ENCODE data around the gene CMIP. TPM values are rescaled to one million over a fixed set of nuclear protein-coding genes. Genes with fewer than 3 reads are reported as not detected.

Gene CMIP
- total RNA-seq, 4 donors from 2014 or later, result 15.5 to 65.9 (median 20.2) TPM

DNA sequence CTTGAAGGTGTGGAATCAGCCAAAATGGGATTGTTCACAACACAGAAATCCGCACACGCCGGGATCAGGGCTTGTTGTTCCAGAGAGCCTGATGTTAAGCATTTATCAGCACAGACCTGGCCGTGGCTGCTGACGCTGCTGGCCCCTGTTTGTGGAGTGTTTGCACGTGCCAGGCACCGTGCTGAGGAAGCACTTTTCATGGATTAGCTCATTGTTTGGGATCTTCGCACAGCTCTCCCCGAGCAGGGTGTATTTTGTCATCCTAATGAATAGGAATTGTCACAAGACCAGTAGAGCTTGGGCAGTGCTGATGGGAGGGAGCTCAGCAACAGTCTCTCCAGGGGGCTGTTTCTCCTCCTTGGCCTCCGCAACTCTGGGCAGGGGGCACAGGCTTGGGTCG lies 174.1 kb downstream of the CMIP start:
- intact Hi-C loops (cut with DNase I), result no loop called here
- H3K36me3 ChIP-seq, result no peaks in the 10 kb centered on the region

DNA sequence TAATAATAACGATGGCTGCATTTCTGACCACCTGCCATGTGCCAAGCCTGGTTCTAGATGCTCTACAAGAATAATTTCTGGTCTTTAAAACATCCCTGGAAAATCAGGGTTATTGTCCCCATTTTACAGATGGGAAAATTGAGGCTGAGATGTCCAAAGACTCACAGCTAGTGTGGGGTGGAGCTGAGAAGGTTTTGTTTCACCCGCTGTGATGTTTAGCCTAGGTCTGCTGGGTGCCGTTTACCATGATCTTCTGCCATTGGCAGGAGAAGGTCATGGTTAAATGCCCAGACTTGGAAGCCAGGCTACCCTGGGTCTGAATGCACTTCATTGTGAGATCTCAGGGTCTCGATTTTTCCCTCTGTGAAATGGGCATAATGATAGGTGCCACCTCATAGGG lies 175.4 kb downstream of the CMIP start:
- TF ChIP-seq, protein P1, sequence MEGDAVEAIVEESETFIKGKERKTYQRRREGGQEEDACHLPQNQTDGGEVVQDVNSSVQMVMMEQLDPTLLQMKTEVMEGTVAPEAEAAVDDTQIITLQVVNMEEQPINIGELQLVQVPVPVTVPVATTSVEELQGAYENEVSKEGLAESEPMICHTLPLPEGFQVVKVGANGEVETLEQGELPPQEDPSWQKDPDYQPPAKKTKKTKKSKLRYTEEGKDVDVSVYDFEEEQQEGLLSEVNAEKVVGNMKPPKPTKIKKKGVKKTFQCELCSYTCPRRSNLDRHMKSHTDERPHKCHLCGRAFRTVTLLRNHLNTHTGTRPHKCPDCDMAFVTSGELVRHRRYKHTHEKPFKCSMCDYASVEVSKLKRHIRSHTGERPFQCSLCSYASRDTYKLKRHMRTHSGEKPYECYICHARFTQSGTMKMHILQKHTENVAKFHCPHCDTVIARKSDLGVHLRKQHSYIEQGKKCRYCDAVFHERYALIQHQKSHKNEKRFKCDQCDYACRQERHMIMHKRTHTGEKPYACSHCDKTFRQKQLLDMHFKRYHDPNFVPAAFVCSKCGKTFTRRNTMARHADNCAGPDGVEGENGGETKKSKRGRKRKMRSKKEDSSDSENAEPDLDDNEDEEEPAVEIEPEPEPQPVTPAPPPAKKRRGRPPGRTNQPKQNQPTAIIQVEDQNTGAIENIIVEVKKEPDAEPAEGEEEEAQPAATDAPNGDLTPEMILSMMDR (IDR thresholded peaks at IDR 0.05), result no peak
- TF ChIP-seq POLR2A (IDR thresholded peaks at IDR 0.05), result no peak
- no peak for DNase-seq
- intact Hi-C loops (cut with DNase I), result loop anchor here (2.0 kb wide), 1 partner anchor 105 kb away; no protein-coding TSS in a partner anchor
- no peaks in the 10 kb centered on the region for H3K27me3 ChIP-seq
- 91 to 93% methylated on average over 4 of the region's 4 CpGs for WGBS, 2 donors
- H3K4me3 ChIP-seq (replicated peaks in 1 of 3), result no peak overlapping the region
- no peaks in the 10 kb centered on the region for H3K9me3 ChIP-seq
- no peaks in the 10 kb centered on the region for H3K36me3 ChIP-seq
- H3K27ac ChIP-seq, result no peak overlapping the region
- peaks cover 4 to 15% of the 10 kb centered on the region in 2 donors for H3K4me1 ChIP-seq

More for the DNA sequence above, 174.1 kb downstream of the CMIP start:
- 70 to 79% methylated on average over 6 to 9 of the region's 11 CpGs for WGBS, 2 donors
- H3K4me1 ChIP-seq, result peaks cover 0 to 14% of the 10 kb centered on the region in 2 donors
- no peak overlapping the region for H3K4me3 ChIP-seq (replicated peaks in 1 of 3)
- no peak overlapping the region for H3K27ac ChIP-seq
- no peaks in the 10 kb centered on the region for H3K9me3 ChIP-seq
- TF ChIP-seq POLR2A (IDR thresholded peaks at IDR 0.05), result no peak
- TF ChIP-seq, protein P1 (IDR thresholded peaks at IDR 0.05), result no peak
- no peaks in the 10 kb centered on the region for H3K27me3 ChIP-seq
- no peak for DNase-seq

DNA sequence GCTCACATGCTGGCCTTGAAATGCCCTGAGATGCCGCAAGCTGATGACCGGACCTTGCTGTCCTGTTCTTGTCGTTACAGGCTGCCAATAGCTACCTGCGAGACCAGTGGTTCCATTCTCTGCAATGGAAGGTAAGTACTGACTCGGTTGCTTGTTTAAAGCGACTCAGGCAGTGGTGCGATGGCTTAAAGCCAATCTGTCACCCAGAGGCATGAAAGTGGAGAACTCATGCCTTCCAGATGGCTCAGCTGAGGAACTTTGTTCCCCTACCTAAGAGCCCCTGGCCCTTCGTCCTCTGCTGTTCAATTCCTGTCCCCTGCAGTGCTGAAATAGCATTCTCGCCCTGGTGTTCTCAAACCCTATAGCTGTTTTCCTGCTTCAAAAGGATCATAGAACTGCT lies 176.2 kb downstream of the CMIP start:
- TF ChIP-seq POLR2A (IDR thresholded peaks at IDR 0.05), result no peak
- TF ChIP-seq, protein P1 (IDR thresholded peaks at IDR 0.05), result no peak
- DNase-seq, result no peak
- 88 to 89% methylated on average over 9 of the region's 9 CpGs for WGBS, 2 donors
- Histone ChIP-seq H3K4me3 (replicated peaks in 1 of 3) (no peak overlapping the region), H3K36me3 (no peaks in the 10 kb centered on the region), H3K9me3 (no peaks in the 10 kb centered on the region), H3K27ac (no peak overlapping the region), H3K4me1 (peaks cover 12 to 23% of the 10 kb centered on the region in 2 donors), H3K27me3 (no peaks in the 10 kb centered on the region)
- intact Hi-C loops (cut with DNase I), result loop anchor here (2.0 kb wide), 1 partner anchor 104 kb away; no protein-coding TSS in a partner anchor

DNA sequence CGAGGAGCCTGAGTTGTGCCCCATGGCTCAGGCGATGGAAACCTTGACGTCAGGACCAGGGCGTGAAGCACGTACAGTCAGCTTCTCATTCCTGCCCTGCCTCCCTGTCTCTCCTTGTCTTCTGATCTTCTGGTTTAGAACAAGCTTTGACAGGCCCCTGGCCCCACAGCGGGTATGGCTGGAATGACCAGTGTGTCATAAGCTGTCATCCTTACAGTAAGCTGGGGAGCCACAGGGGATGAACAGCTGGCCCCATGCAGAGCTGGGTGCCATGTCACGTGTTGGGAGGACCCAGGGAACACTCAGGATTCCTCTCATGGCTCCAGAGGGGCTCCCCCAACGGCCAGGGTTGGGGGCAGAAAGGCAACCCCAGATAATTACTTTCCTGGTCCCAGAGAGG lies 176.9 kb downstream of the CMIP start:
- H3K4me1 ChIP-seq, result peaks cover 16 to 26% of the 10 kb centered on the region in 2 donors
- TF ChIP-seq POLR2A (IDR thresholded peaks at IDR 0.05), result no peak
- TF ChIP-seq, protein P1 (IDR thresholded peaks at IDR 0.05), result no peak
- no peaks in the 10 kb centered on the region for H3K36me3 ChIP-seq
- H3K27ac ChIP-seq, result no peak overlapping the region
- no peak overlapping the region for H3K4me3 ChIP-seq (replicated peaks in 1 of 3)
- 83 to 89% methylated on average over 7 to 8 of the region's 8 CpGs for WGBS, 2 donors
- no peak for DNase-seq
- H3K27me3 ChIP-seq, result no peaks in the 10 kb centered on the region
- intact Hi-C loops (cut with DNase I), result loop anchor here (2.0 kb wide), 1 partner anchor 103 kb away; no protein-coding TSS in a partner anchor
- no peaks in the 10 kb centered on the region for H3K9me3 ChIP-seq

DNA sequence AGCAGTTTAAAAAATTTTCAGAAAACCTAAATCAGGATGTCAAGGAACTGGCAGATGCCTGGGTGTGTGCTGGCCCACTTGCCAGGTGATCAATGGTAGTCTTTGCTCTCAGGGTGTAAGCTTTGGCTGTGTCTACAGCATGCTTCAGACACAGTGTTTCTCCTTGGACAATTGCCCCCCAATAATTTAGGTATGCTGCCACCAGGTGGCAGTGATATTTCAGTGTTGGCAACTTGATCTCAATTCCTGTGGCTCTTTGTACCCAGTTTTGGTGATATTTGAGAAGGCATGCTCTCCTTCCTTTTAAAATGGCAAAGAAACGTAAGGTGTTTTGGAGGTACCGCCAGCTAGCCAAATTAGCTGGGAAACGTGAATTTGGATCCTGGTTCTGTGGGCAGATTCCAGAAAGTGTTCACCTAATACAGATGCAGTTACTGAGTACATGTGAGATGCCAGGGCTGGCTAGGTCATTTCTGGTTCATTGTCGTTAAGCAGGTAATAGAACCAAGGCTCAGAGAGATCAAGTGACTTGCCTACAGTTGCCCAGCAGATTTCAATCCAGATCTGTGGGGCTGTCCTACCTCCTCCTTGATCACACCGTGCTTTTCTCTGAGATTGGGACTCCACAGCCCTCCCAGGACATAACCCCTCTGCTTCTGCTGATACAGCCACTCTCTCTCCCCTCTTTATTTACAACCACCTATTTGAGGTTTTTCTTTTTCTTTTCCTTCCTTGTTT lies 178.9 kb downstream of the CMIP start:
- Histone ChIP-seq H3K9me3 (no peaks in the 10 kb centered on the region), H3K27me3 (no peaks in the 10 kb centered on the region), H3K36me3 (no peaks in the 10 kb centered on the region), H3K4me3 (replicated peaks in 1 of 3) (no peak overlapping the region), H3K27ac (no peak overlapping the region), H3K4me1 (peaks cover 16 to 19% of the 10 kb centered on the region in 2 donors)
- WGBS, 2 donors, result 83 to 88% methylated on average over 5 of the region's 5 CpGs
- TF ChIP-seq, protein P1 (IDR thresholded peaks at IDR 0.05), result peak in 5 of 6 experiments; percentile 41 to 83 (median 58)
- no peak for TF ChIP-seq POLR2A (IDR thresholded peaks at IDR 0.05)
- intact Hi-C loops (cut with DNase I), result no loop called here
- peak; percentile 55 to 58 for DNase-seq

All from thyroid gland (tissue), 4 donors.